ENCODE results near the gene TCP11.

The TCP11 gene

DNA sequence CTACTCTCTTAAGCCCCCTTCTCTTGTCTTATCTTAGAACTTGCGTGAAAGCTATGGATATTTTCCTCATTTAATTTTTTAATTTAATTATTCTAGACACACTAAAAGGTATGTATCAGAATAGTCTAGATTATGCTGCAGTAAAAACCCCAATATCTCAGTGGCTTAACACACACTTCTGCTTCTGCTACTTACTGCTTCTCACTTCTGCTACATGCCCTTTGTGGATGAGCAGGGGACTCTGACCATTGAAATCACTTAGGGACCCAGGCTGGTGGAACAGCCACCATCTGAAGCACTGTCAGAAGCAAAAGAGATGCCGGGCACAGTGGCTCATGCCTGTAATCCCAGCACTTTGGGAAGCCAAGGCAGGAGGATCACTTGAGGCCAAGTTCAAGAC, 45.4 kb upstream of the TCP11 start:
- Histone ChIP-seq H3K4me2 (ENCODE audit: low read length) (no peak overlapping the region), H3K27me3 (ENCODE audit: control insufficient read depth, low read length) (peaks cover 37% of the 10 kb centered on the region), H3K36me3 (ENCODE audit: control insufficient read depth, low read length) (no peaks in the 10 kb centered on the region), H4K20me1 (ENCODE audit: control insufficient read depth, insufficient read depth, low read depth, low read length) (no peaks in the 10 kb centered on the region), H3F3A (ENCODE audit: control insufficient read depth, insufficient read depth) (no peaks in the 10 kb centered on the region), H3K4me3 (ENCODE audit: low read length) (no peak overlapping the region), H3K9me3 (ENCODE audit: control insufficient read depth, insufficient read depth, low read length) (no peaks in the 10 kb centered on the region), H3K27ac (ENCODE audit: low read depth, low read length) (no peak overlapping the region), H3K79me2 (ENCODE audit: control insufficient read depth, low read length) (no peaks in the 10 kb centered on the region), H3K9me2 (replicated peaks; ENCODE audit: control insufficient read depth, low read length) (no peaks in the 10 kb centered on the region), H3K4me1 (ENCODE audit: control insufficient read depth, low read length) (no peaks in the 10 kb centered on the region)
- TF ChIP-seq, protein P1, sequence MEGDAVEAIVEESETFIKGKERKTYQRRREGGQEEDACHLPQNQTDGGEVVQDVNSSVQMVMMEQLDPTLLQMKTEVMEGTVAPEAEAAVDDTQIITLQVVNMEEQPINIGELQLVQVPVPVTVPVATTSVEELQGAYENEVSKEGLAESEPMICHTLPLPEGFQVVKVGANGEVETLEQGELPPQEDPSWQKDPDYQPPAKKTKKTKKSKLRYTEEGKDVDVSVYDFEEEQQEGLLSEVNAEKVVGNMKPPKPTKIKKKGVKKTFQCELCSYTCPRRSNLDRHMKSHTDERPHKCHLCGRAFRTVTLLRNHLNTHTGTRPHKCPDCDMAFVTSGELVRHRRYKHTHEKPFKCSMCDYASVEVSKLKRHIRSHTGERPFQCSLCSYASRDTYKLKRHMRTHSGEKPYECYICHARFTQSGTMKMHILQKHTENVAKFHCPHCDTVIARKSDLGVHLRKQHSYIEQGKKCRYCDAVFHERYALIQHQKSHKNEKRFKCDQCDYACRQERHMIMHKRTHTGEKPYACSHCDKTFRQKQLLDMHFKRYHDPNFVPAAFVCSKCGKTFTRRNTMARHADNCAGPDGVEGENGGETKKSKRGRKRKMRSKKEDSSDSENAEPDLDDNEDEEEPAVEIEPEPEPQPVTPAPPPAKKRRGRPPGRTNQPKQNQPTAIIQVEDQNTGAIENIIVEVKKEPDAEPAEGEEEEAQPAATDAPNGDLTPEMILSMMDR (IDR thresholded peaks at IDR 0.05; ENCODE audit: low read depth, low read length, poor library complexity, severe bottlenecking) = no peak
- TF ChIP-seq EZH2phosphoT487 (IDR thresholded peaks at IDR 0.05; ENCODE audit: borderline replicate concordance, low read length) = no peak

DNA sequence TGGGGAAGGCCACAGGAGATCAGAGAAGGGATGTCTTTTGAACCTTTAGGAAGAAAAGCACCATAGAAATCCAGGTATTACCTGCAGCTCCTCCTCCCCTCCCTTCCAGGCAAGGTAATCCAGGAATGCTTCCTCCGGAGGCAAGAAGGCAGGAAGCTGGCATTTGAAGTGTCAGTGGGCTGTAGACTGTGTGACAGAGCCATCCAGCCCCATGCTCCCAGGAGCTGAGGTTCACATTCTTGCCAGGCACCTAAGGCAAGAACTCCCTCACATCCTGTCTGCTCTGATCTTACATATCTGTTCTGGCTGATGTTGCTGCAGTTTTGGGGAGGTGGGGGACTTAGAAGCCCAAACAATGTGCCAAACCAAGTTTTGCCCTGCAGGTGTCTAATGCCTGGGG, 44.8 kb upstream of the TCP11 start:
- no peak overlapping the region for H3K4me2 ChIP-seq (ENCODE audit: low read length)
- no peaks in the 10 kb centered on the region for H4K20me1 ChIP-seq (ENCODE audit: control insufficient read depth, insufficient read depth, low read depth, low read length)
- TF ChIP-seq EZH2phosphoT487 (IDR thresholded peaks at IDR 0.05; ENCODE audit: borderline replicate concordance, low read length) = no peak
- TF ChIP-seq, protein P1 (IDR thresholded peaks at IDR 0.05; ENCODE audit: low read depth, low read length, poor library complexity, severe bottlenecking) = no peak
- H3K27ac ChIP-seq (ENCODE audit: low read depth, low read length) = no peak overlapping the region
- H3F3A ChIP-seq (ENCODE audit: control insufficient read depth, insufficient read depth) = no peaks in the 10 kb centered on the region
- H3K36me3 ChIP-seq (ENCODE audit: control insufficient read depth, low read length) = no peaks in the 10 kb centered on the region
- no peaks in the 10 kb centered on the region for H3K9me3 ChIP-seq (ENCODE audit: control insufficient read depth, insufficient read depth, low read length)
- H3K4me1 ChIP-seq (ENCODE audit: control insufficient read depth, low read length) = no peaks in the 10 kb centered on the region
- H3K9me2 ChIP-seq (replicated peaks; ENCODE audit: control insufficient read depth, low read length) = no peaks in the 10 kb centered on the region
- no peaks in the 10 kb centered on the region for H3K79me2 ChIP-seq (ENCODE audit: control insufficient read depth, low read length)
- H3K27me3 ChIP-seq (ENCODE audit: control insufficient read depth, low read length) = peaks cover 31% of the 10 kb centered on the region
- no peak overlapping the region for H3K4me3 ChIP-seq (ENCODE audit: low read length)

DNA sequence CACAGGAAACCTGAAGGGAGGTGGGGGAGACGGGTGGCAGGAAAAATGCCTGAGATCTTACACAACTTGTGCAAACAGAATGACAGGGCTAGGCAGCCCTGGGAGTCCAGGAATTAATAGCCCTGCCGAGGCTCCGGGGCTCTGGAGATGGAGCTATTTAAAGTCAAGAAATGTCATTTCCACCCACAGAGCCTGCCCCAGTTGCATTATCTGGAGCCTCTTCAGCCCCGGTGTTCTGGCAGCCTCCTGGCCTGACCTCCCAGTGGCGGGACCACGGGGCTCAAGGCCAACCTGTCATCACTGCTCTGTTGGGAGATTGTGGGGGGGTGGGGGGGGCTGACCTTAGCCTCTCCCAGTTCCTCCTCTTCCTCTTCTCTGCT, 44.2 kb upstream of the TCP11 start:
- Histone ChIP-seq H3K9me3 (ENCODE audit: control insufficient read depth, insufficient read depth, low read length) (no peaks in the 10 kb centered on the region), H3K36me3 (ENCODE audit: control insufficient read depth, low read length) (no peaks in the 10 kb centered on the region), H3K27me3 (ENCODE audit: control insufficient read depth, low read length) (peaks cover 31% of the 10 kb centered on the region), H3F3A (ENCODE audit: control insufficient read depth, insufficient read depth) (no peaks in the 10 kb centered on the region), H3K27ac (ENCODE audit: low read depth, low read length) (no peak overlapping the region), H3K4me2 (ENCODE audit: low read length) (no peak overlapping the region), H3K79me2 (ENCODE audit: control insufficient read depth, low read length) (no peaks in the 10 kb centered on the region), H4K20me1 (ENCODE audit: control insufficient read depth, insufficient read depth, low read depth, low read length) (no peaks in the 10 kb centered on the region), H3K4me1 (ENCODE audit: control insufficient read depth, low read length) (no peaks in the 10 kb centered on the region), H3K9me2 (replicated peaks; ENCODE audit: control insufficient read depth, low read length) (no peaks in the 10 kb centered on the region), H3K4me3 (ENCODE audit: low read length) (no peak overlapping the region)
- TF ChIP-seq, protein P1 (IDR thresholded peaks at IDR 0.05; ENCODE audit: low read depth, low read length, poor library complexity, severe bottlenecking) = no peak
- TF ChIP-seq EZH2phosphoT487 (IDR thresholded peaks at IDR 0.05; ENCODE audit: borderline replicate concordance, low read length) = no peak

All from DOHH2 (cell line).